DOHH2 (cell line): ENCODE data around the gene KRTAP10-12.

ENCODE experiments used
- H3F3A ChIP-seq: fragments of 200-600 bp; sonication (generic), shearing (Covaris generic); 2 replicates; pipeline ENCODE4 v1.6.0; 2016; ENCODE audit warnings: antibody characterized with exemption, mild to moderate bottlenecking; ENCODE audit not compliant: control insufficient read depth, insufficient read depth
- H3K27ac ChIP-seq: fragments of 200-600 bp; sonication (generic); 2 replicates; pipeline ENCODE4 v1.5.1; 2014; ENCODE audit warnings: low read depth, mild to moderate bottlenecking, low read length, moderate library complexity
- H3K27me3 ChIP-seq: fragments of 200-600 bp; sonication (generic); 2 replicates; pipeline ENCODE4 v1.6.1; 2014; ENCODE audit warnings: mild to moderate bottlenecking, low read length, mixed read lengths; ENCODE audit not compliant: control insufficient read depth
- H3K36me3 ChIP-seq: fragments of 200-600 bp; sonication (generic); 2 replicates; pipeline ENCODE4 v1.6.1; 2014; ENCODE audit warnings: mild to moderate bottlenecking, low read length, moderate library complexity, mixed read lengths; ENCODE audit not compliant: control insufficient read depth
- H3K4me1 ChIP-seq: fragments of 200-600 bp; sonication (generic); 2 replicates; pipeline ENCODE4 v1.6.1; 2014; ENCODE audit warnings: mild to moderate bottlenecking, low read length, mixed read lengths; ENCODE audit not compliant: control insufficient read depth
- H3K4me2 ChIP-seq: fragments of 200-600 bp; sonication (generic); 2 replicates; pipeline ENCODE4 v1.6.0; 2014; ENCODE audit warnings: mild to moderate bottlenecking, low read length, moderate library complexity
- H3K4me3 ChIP-seq: fragments of 200-600 bp; sonication (generic); 2 replicates; pipeline ENCODE4 v1.5.1; 2014; ENCODE audit warnings: mild to moderate bottlenecking, low read length, mixed read lengths
- H3K79me2 ChIP-seq: fragments of 200-600 bp; sonication (generic); 2 replicates; pipeline ENCODE4 v1.6.1; 2014; ENCODE audit warnings: mild to moderate bottlenecking, low read length, mixed read lengths; ENCODE audit not compliant: control insufficient read depth
- H3K9me2 ChIP-seq: fragments of 200-600 bp; sonication (generic); replicated peaks from 2 replicates; pipeline ENCODE4 v1.6.1; 2014; ENCODE audit warnings: mild to moderate bottlenecking, low read length, mixed read lengths; ENCODE audit not compliant: control insufficient read depth
- H3K9me3 ChIP-seq: fragments of 200-600 bp; sonication (generic); 2 replicates; pipeline ENCODE4 v1.6.1; 2014; ENCODE audit warnings: antibody characterized with exemption, low read length, mixed read lengths; ENCODE audit not compliant: control insufficient read depth, insufficient read depth
- H4K20me1 ChIP-seq: fragments of 200-600 bp; sonication (generic); 2 replicates; pipeline ENCODE4 v1.6.0; 2014; ENCODE audit warnings: low read depth, mild to moderate bottlenecking, antibody characterized with exemption, low read length, moderate library complexity; ENCODE audit not compliant: control insufficient read depth, insufficient read depth
- EZH2phosphoT487 ChIP-seq: fragments of 200-600 bp; sonication (generic); IDR thresholded peaks from 2 replicates; pipeline ENCODE4 v1.6.1; 2017; ENCODE audit warnings: borderline replicate concordance, mild to moderate bottlenecking, antibody characterized with exemption, low read length, moderate library complexity, mixed read lengths
- TF ChIP-seq, protein P1 (sequence below): fragments of 200-600 bp; sonication (generic); IDR thresholded peaks from one replicate; pipeline ENCODE4 v1.5.1; 2014; ENCODE audit warnings: antibody characterized with exemption, mild to moderate bottlenecking, low read depth, low read length; ENCODE audit not compliant: poor library complexity, severe bottlenecking

The KRTAP10-12 gene

DNA sequence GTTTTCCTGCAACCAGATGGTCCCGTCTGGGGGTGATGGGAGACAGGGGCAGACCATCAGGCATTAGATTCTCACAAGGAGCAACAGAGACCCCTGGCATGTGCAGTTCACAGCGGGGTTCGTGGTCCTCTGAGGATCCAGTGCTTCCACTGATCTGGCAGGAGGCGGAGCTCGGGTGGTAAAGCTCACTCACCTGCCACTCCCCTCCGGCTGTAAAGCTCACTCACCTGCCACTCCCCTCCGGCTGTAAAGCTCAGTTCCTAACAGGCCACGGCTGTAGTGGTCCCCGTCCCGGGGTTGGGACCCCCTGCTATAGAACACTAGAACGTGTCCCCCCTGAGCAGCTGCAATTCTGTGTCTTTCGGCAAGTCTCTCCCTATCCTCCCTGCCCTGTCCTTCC lies 4.6 kb downstream of the KRTAP10-12 start:
- no peak overlapping the region for H3K4me2 ChIP-seq
- TF ChIP-seq, protein P1, sequence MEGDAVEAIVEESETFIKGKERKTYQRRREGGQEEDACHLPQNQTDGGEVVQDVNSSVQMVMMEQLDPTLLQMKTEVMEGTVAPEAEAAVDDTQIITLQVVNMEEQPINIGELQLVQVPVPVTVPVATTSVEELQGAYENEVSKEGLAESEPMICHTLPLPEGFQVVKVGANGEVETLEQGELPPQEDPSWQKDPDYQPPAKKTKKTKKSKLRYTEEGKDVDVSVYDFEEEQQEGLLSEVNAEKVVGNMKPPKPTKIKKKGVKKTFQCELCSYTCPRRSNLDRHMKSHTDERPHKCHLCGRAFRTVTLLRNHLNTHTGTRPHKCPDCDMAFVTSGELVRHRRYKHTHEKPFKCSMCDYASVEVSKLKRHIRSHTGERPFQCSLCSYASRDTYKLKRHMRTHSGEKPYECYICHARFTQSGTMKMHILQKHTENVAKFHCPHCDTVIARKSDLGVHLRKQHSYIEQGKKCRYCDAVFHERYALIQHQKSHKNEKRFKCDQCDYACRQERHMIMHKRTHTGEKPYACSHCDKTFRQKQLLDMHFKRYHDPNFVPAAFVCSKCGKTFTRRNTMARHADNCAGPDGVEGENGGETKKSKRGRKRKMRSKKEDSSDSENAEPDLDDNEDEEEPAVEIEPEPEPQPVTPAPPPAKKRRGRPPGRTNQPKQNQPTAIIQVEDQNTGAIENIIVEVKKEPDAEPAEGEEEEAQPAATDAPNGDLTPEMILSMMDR: no peak
- no peak for TF ChIP-seq EZH2phosphoT487
- no peaks in the 10 kb centered on the region for H3K36me3 ChIP-seq
- no peaks in the 10 kb centered on the region for H4K20me1 ChIP-seq
- no peaks in the 10 kb centered on the region for H3K4me1 ChIP-seq
- no peaks in the 10 kb centered on the region for H3F3A ChIP-seq
- no peak overlapping the region for H3K27ac ChIP-seq
- H3K9me3 ChIP-seq: peaks cover 4% of the 10 kb centered on the region; the same call in 1 of the 2 replicates
- H3K27me3 ChIP-seq: peaks cover 5% of the 10 kb centered on the region; the same call in 1 of the 2 replicates
- no peaks in the 10 kb centered on the region for H3K79me2 ChIP-seq
- no peak overlapping the region for H3K4me3 ChIP-seq
- no peaks in the 10 kb centered on the region for H3K9me2 ChIP-seq

DNA sequence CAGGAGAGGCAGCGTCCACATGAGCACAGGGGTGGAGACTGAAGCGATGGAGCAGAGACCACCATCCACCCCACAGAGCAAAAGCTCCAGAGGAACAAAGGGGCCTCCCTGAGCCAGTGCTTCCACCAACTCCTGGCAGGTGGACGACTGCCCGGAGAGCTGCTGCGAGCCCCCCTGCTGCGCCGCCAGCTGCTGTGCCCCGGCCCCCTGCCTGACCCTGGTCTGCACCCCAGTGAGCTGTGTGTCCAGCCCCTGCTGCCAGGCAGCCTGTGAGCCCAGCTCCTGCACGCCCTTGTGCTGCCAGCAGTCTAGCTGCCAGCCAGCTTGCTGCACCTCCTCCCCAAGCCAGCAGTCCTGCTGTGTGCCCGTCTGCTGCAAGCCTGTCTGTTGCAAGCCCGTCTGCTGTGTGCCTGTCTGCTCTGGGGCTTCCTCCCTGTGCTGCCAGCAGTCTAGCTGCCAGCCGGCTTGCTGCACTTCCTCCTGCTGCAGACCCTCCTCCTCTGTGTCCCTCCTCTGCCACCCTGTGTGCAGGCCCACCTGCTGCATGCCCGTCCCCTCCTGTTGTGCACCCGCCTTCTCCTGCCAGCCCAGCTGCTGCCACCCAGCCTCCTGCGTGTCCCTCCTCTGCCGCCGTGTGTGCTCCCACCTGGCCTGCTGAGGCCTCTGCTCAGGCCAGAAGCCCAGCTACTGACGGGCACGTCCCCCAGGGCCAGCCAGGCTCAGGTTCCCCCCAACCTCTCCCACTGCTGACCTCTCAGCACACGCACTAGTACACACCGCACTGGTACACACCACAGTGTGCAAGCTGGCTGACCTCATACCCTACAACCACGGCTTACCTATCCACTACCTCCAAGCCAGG lies 5.4 kb downstream of the KRTAP10-12 start:
- no peaks in the 10 kb centered on the region for H3K9me2 ChIP-seq
- H3F3A ChIP-seq: no peaks in the 10 kb centered on the region
- TF ChIP-seq, protein P1: no peak
- TF ChIP-seq EZH2phosphoT487: no peak
- H3K27me3 ChIP-seq: peaks cover 5% of the 10 kb centered on the region; the same call in 1 of the 2 replicates
- H3K4me2 ChIP-seq: no peak overlapping the region
- H3K36me3 ChIP-seq: no peaks in the 10 kb centered on the region
- H4K20me1 ChIP-seq: no peaks in the 10 kb centered on the region
- no peak overlapping the region for H3K27ac ChIP-seq
- no peak overlapping the region for H3K4me3 ChIP-seq
- H3K4me1 ChIP-seq: no peaks in the 10 kb centered on the region
- H3K9me3 ChIP-seq: peaks cover 4% of the 10 kb centered on the region; the same call in 1 of the 2 replicates
- no peaks in the 10 kb centered on the region for H3K79me2 ChIP-seq

DNA sequence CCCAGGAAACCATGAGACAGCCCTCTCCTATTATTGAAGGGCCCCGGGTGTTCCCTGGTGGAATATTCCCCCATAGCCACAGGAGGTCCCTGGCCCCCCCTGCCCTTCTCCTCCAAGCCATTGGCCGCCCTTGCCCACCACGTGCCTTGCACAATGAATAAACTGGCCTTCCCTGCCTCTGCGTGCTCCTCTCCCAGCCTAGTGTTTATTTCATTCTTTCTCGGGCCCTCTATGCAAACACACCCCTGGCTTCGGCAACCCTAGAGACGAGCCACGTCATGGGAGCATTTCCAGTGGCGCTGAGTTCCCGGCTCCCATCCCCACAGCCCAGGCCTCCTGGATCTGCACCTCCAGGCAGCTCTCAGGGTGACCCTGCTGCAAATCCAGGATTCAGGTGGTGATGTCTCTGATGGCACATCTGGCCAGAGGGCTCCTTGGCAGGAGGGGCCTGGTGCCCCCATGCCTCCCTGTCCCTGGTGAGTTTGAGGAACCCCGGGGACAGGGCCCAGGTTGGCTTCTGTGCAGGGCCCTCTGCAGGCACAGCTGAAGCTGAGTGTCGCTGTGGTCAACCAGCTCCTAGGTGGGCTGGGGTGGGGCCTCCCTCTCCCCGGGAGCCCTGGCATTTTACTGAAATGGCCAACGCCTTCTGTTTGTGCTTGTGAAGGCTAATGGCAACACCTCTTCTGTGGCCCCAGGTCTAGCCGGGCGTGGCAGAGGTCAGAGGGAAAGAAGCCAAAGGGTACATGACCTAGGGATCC lies 6.2 kb downstream of the KRTAP10-12 start:
- Histone ChIP-seq H3K4me1 (no peaks in the 10 kb centered on the region), H4K20me1 (no peaks in the 10 kb centered on the region), H3K9me2 (no peaks in the 10 kb centered on the region), H3F3A (no peaks in the 10 kb centered on the region), H3K4me3 (no peak overlapping the region), H3K36me3 (no peaks in the 10 kb centered on the region), H3K4me2 (no peak overlapping the region), H3K9me3 (peaks cover 4% of the 10 kb centered on the region; the same call in 1 of the 2 replicates), H3K27ac (no peak overlapping the region), H3K27me3 (peaks cover 5% of the 10 kb centered on the region; the same call in 1 of the 2 replicates), H3K79me2 (no peaks in the 10 kb centered on the region)
- TF ChIP-seq EZH2phosphoT487: no peak
- TF ChIP-seq, protein P1: no peak
